Upper lobe of right lung (tissue), 1 donor: Measurements from ENCODE around the gene DRGX. TPM values are rescaled to one million over a fixed set of nuclear protein-coding genes. Genes with fewer than 3 reads are reported as not detected.

Experiments
- ATAC-seq: fragments of 200-7000 bp; cut with Tn5 transposase; one replicate; pipeline ENCODE4 v1.9.1; 2020; ENCODE audit warnings: mild to moderate bottlenecking, moderate library complexity
- DNase-seq: peaks from one replicate; pipeline ENCODE4 v3.0.0-alpha.2; 2020
- H3K27ac ChIP-seq: fragments of 200-600 bp; one replicate; pipeline ENCODE4 v1.8.0; 2022
- H3K27me3 ChIP-seq: fragments of 200-600 bp; one replicate; pipeline ENCODE4 v1.8.0; 2022; ENCODE audit warnings: mild to moderate bottlenecking
- H3K36me3 ChIP-seq: fragments of 200-600 bp; one replicate; pipeline ENCODE4 v1.8.0; 2022
- H3K4me1 ChIP-seq: fragments of 200-600 bp; one replicate; pipeline ENCODE4 v1.8.0; 2022
- H3K4me3 ChIP-seq: fragments of 200-600 bp; one replicate; pipeline ENCODE4 v1.8.0; 2022; ENCODE audit warnings: mild to moderate bottlenecking
- H3K9me3 ChIP-seq: fragments of 200-600 bp; one replicate; pipeline ENCODE4 v1.8.0; 2022
- intact Hi-C: fragments of 100-400 bp; cut with DNase I; formaldehyde crosslinking; loops from one replicate; pipeline ENCODE4 v1.11.0; 2022
- total RNA-seq: library from RNA; stranded (reverse); fragmentation: NEBNext Ultra II Directional; extraction: Animal tissue kit (Norgen Biotek cat#: 25700); gene quantifications from one replicate; pipeline ENCODE4 v1.2.1, GENCODE V29; 2021
- TF ChIP-seq, protein P1 (sequence below): fragments of 200-600 bp; IDR thresholded peaks from one replicate; pipeline ENCODE4 v1.8.0; 2022; ENCODE audit warnings: antibody characterized with exemption
- donor health status: DM: no; HTN: yes; CAD: no; lungs with severe emphysema.

Gene DRGX
- total RNA-seq, 1 donor from 2014 or later: not detected

DNA sequence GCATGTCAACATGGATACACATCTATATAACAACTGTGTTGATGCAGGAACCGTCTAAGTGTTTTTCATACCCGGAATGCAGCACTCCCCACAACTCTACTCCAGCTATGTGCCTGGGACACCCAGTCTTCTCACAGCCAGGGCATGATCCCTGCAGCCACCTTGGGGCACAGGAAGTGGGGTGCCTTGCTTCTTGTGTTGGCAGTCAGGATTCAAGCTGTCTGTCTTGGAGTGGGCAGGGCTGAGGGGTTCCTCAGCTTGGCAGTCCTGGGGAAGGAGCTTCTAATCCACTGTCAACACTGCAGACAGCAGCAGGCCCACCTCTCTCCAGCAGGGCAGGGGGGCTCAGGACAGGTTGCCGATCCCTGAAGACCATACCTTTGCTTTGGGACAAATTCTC, 41.3 kb downstream of the DRGX start:
- peaks cover 10% of the 10 kb centered on the region for H3K9me3 ChIP-seq
- intact Hi-C loops: no loop called here
- ATAC-seq (no peak), DNase-seq (no peak)
- no peaks in the 10 kb centered on the region for H3K4me1 ChIP-seq
- H3K27me3 ChIP-seq: no peaks in the 10 kb centered on the region
- H3K36me3 ChIP-seq: no peaks in the 10 kb centered on the region
- H3K27ac ChIP-seq: no peak overlapping the region
- no peak overlapping the region for H3K4me3 ChIP-seq
- TF ChIP-seq, protein P1, sequence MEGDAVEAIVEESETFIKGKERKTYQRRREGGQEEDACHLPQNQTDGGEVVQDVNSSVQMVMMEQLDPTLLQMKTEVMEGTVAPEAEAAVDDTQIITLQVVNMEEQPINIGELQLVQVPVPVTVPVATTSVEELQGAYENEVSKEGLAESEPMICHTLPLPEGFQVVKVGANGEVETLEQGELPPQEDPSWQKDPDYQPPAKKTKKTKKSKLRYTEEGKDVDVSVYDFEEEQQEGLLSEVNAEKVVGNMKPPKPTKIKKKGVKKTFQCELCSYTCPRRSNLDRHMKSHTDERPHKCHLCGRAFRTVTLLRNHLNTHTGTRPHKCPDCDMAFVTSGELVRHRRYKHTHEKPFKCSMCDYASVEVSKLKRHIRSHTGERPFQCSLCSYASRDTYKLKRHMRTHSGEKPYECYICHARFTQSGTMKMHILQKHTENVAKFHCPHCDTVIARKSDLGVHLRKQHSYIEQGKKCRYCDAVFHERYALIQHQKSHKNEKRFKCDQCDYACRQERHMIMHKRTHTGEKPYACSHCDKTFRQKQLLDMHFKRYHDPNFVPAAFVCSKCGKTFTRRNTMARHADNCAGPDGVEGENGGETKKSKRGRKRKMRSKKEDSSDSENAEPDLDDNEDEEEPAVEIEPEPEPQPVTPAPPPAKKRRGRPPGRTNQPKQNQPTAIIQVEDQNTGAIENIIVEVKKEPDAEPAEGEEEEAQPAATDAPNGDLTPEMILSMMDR: no peak

DNA sequence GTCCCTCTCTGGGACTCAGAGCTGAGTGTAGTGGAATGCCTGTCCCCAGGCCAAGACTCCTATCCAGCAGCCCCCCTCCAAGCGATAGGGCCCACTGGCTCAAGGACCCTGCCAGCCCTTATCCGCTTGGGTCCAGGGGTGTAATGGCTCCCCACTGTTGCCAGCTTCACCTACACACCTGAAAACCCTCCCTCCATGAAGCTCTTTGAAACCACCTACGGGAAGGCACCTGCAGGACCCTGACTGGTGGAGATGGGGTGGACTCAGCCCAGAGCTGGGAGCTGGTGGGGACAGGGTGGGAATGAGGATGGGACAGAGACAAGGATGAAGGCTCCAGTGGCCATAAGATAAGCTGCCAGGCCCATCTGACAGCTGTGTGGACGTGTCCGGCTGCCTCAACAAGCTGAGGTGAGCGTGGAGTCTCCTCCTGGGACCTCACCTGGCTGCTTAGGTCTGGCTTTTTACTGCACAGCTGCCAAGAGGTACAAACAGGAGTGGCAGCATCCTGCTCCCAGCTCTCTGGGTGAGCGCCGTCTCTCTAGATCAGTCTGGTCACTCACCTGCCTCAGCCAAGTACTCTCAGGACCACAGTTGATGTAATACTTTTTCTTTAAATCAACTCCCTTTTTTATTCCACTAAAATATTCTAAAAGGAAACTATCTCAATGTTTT, 41.9 kb downstream of the DRGX start:
- DNase-seq (no peak), ATAC-seq (no peak)
- Histone ChIP-seq H3K27me3 (no peaks in the 10 kb centered on the region), H3K4me3 (no peak overlapping the region), H3K36me3 (no peaks in the 10 kb centered on the region), H3K9me3 (peaks cover 10% of the 10 kb centered on the region), H3K27ac (no peak overlapping the region), H3K4me1 (no peaks in the 10 kb centered on the region)
- intact Hi-C loops: no loop called here
- TF ChIP-seq, protein P1: no peak

DNA sequence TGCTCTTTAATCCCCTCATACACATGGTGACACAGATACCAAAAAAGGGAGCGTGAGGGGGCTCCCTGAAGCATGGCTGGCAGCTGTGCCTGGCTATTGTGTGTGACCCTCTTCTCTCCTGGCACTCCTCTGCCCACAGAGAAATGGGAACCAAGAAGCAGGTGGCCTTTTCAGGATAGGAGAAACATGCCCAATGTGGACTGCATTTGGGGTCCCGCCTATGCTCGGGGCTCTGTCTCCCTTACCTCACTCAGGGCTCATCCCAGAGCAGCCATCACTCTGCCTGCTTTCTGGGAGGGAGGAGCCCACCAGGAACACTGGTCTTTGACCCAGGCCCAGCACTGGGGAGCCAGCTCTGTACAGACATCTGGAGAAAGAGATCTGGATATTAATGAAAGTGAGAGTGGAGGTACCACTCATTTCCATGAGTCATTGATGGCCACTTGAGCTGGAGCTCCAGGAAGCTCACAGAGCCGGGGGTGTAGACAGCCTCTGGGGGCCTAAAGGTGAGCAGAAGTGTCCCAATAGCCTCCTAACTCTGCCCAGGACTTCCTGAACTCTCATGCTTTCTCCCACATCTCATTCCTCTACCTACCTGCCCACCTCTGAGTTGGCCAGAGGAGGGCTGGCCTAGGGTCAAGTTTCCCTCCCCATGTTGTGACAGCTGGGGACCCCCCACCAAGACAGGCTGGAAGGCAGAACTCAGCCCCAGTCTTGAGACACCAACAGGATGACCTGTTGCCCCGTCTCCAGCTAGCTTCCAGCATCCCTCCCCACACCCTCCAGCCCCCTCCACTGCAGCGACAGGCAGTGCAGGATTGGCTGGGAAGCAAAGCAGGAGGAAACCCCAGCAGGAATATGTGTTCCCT, 42.6 kb downstream of the DRGX start:
- H3K27ac ChIP-seq: no peak overlapping the region
- DNase-seq (no peak), ATAC-seq (peak; percentile 39)
- TF ChIP-seq, protein P1: no peak
- intact Hi-C loops: no loop called here
- H3K4me1 ChIP-seq: no peaks in the 10 kb centered on the region
- no peaks in the 10 kb centered on the region for H3K36me3 ChIP-seq
- H3K4me3 ChIP-seq: no peak overlapping the region
- H3K27me3 ChIP-seq: no peaks in the 10 kb centered on the region
- peaks cover 10% of the 10 kb centered on the region for H3K9me3 ChIP-seq

DNA sequence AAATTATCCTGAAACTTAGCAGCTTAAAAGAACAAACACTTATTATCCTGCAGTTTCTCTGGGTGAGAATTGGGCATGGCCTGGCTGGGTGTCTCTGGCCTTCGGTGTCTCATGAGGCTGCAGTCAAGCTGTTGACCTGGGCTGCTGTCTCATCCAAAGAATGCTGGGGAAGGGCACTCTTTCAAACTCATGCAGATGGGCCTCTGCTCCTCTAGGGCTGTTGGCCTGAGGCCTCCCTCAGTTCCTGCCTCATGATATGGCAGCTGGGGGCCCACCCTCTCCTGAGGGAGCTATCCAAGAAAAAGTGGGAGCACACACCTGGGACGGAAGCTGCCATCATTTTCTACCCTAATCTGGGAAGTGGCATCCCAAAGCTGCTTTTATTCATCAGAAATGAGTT, 43.6 kb downstream of the DRGX start:
- no peaks in the 10 kb centered on the region for H3K36me3 ChIP-seq
- no peak overlapping the region for H3K4me3 ChIP-seq
- H3K9me3 ChIP-seq: peaks cover 7% of the 10 kb centered on the region
- no peak overlapping the region for H3K27ac ChIP-seq
- TF ChIP-seq, protein P1: no peak
- no peaks in the 10 kb centered on the region for H3K27me3 ChIP-seq
- ATAC-seq (no peak), DNase-seq (no peak)
- intact Hi-C loops: no loop called here
- no peaks in the 10 kb centered on the region for H3K4me1 ChIP-seq

DNA sequence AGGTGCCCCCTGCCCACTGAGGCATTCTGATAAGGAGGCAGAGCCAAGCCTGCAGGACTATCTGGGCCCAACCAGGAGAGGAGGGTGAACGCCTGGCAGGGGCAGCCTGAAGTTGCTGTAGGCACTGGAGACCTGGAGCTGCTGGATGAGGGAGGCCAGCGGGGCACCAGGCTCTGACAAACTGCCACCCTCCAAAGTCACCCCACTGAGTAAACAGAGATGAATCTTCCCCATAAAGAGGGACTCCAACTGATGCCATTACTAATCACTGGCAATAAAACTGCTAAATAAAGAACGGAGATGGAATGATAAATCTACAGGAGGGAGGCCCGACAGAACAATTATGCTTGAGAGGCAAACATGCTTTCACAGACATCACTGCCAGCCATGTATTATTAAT, 44.2 kb downstream of the DRGX start:
- H3K4me1 ChIP-seq: no peaks in the 10 kb centered on the region
- ATAC-seq (no peak), DNase-seq (no peak)
- intact Hi-C loops: no loop called here
- no peak overlapping the region for H3K4me3 ChIP-seq
- H3K9me3 ChIP-seq: peaks cover 4% of the 10 kb centered on the region
- no peaks in the 10 kb centered on the region for H3K36me3 ChIP-seq
- no peak overlapping the region for H3K27ac ChIP-seq
- no peaks in the 10 kb centered on the region for H3K27me3 ChIP-seq
- TF ChIP-seq, protein P1: no peak
